Nephron progenitor cell (in vitro differentiated cells): ENCODE measurements around the gene SHC3.

Experiments used
- DNase-seq: peaks from one replicate; pipeline ENCODE4 v3.0.0; 2021
- H3K27ac Mint-ChIP-seq: 2 replicates; pipeline ENCODE4 v1.8.0; 2021; ENCODE audit warnings: mild to moderate bottlenecking, moderate library complexity, mixed read lengths
- H3K27me3 Mint-ChIP-seq: 2 replicates; pipeline ENCODE4 v1.8.0; 2021; ENCODE audit warnings: mild to moderate bottlenecking, low read depth, mixed read lengths; ENCODE audit not compliant: poor library complexity
- H3K36me3 Mint-ChIP-seq: 2 replicates; pipeline ENCODE4 v1.8.0; 2021; ENCODE audit warnings: low read depth, mixed read lengths
- H3K4me1 Mint-ChIP-seq: 2 replicates; pipeline ENCODE4 v1.8.0; 2021; ENCODE audit warnings: mixed read lengths
- H3K4me3 Mint-ChIP-seq: 2 replicates; pipeline ENCODE4 v1.8.0; 2021; ENCODE audit warnings: mild to moderate bottlenecking, moderate library complexity, mixed read lengths
- H3K9me3 Mint-ChIP-seq: 2 replicates; pipeline ENCODE4 v1.8.0; 2021; ENCODE audit warnings: mild to moderate bottlenecking, moderate library complexity, mixed read lengths
- CTCF ChIP-seq: fragments of 200-600 bp; sonication (generic); IDR thresholded peaks from 2 replicates; pipeline ENCODE4 v1.5.0; 2021; ENCODE audit warnings: antibody characterized with exemption

Gene SHC3

GRCh38 chr9:89046832-89047231 is 131.8 kb downstream of the SHC3 start:
- Mint-ChIP-seq H3K4me3 (no peak overlapping the region), H3K36me3 (peaks cover 5% of the 10 kb centered on the region), H3K9me3 (peaks cover 3% of the 10 kb centered on the region), H3K27ac (no peak overlapping the region), H3K4me1 (no peaks in the 10 kb centered on the region), H3K27me3 (peaks cover 4% of the 10 kb centered on the region)
- no peak for DNase-seq
- no peak for TF ChIP-seq CTCF

- no peak for TF ChIP-seq CTCF
- H3K27ac Mint-ChIP-seq, result no peak overlapping the region
Measured at GRCh38 chr9:89044881-89045280, 133.7 kb downstream of the SHC3 start.

GRCh38 chr9:89044104-89044503 is 134.5 kb downstream of the SHC3 start:
- no peak overlapping the region for H3K4me3 Mint-ChIP-seq
- no peak for TF ChIP-seq CTCF
- no peaks in the 10 kb centered on the region for H3K4me1 Mint-ChIP-seq
- H3K9me3 Mint-ChIP-seq, result peaks cover 3% of the 10 kb centered on the region
- peaks cover 5% of the 10 kb centered on the region for H3K36me3 Mint-ChIP-seq
- no peaks in the 10 kb centered on the region for H3K27me3 Mint-ChIP-seq
- no peak for DNase-seq
- H3K27ac Mint-ChIP-seq, result no peak overlapping the region

More at GRCh38 chr9:89044881-89045280, 133.7 kb downstream of the SHC3 start:
- peaks cover 3% of the 10 kb centered on the region for H3K9me3 Mint-ChIP-seq
- H3K36me3 Mint-ChIP-seq, result peaks cover 5% of the 10 kb centered on the region
- no peaks in the 10 kb centered on the region for H3K4me1 Mint-ChIP-seq
- H3K27me3 Mint-ChIP-seq, result no peaks in the 10 kb centered on the region
- DNase-seq, result no peak
- no peak overlapping the region for H3K4me3 Mint-ChIP-seq

GRCh38 chr9:89042984-89043383 is 135.6 kb downstream of the SHC3 start:
- no peaks in the 10 kb centered on the region for H3K36me3 Mint-ChIP-seq
- no peaks in the 10 kb centered on the region for H3K27me3 Mint-ChIP-seq
- no peak for TF ChIP-seq CTCF
- DNase-seq, result no peak
- peaks cover 3% of the 10 kb centered on the region for H3K4me1 Mint-ChIP-seq
- no peak overlapping the region for H3K27ac Mint-ChIP-seq
- no peak overlapping the region for H3K4me3 Mint-ChIP-seq
- no peaks in the 10 kb centered on the region for H3K9me3 Mint-ChIP-seq

GRCh38 chr9:89039664-89040063 is 139.0 kb downstream of the SHC3 start:
- peaks cover 24% of the 10 kb centered on the region for H3K4me1 Mint-ChIP-seq
- TF ChIP-seq CTCF, result no peak

GRCh38 chr9:89039104-89039465 is 139.5 kb downstream of the SHC3 start:
- no peak for TF ChIP-seq CTCF
- Mint-ChIP-seq H3K27ac (no peak overlapping the region), H3K9me3 (no peaks in the 10 kb centered on the region), H3K4me3 (no peak overlapping the region), H3K27me3 (no peaks in the 10 kb centered on the region), H3K36me3 (no peaks in the 10 kb centered on the region), H3K4me1 (peaks cover 24% of the 10 kb centered on the region)
- DNase-seq, result no peak

More at GRCh38 chr9:89039664-89040063, 139.0 kb downstream of the SHC3 start:
- Mint-ChIP-seq H3K4me3 (no peak overlapping the region), H3K27ac (no peak overlapping the region), H3K27me3 (no peaks in the 10 kb centered on the region), H3K9me3 (no peaks in the 10 kb centered on the region), H3K36me3 (no peaks in the 10 kb centered on the region)
- DNase-seq, result no peak
